ENCODE results near the gene FOXN1. TPM values are rescaled to one million over a fixed set of nuclear protein-coding genes. Genes with fewer than 3 reads are reported as not detected.
"Not testable (repeated sequence)": the region's sequence is repeated elsewhere in the genome, so short reads cannot be mapped to it uniquely, and the experiment has no call there.

FOXN1 gene, protein sequence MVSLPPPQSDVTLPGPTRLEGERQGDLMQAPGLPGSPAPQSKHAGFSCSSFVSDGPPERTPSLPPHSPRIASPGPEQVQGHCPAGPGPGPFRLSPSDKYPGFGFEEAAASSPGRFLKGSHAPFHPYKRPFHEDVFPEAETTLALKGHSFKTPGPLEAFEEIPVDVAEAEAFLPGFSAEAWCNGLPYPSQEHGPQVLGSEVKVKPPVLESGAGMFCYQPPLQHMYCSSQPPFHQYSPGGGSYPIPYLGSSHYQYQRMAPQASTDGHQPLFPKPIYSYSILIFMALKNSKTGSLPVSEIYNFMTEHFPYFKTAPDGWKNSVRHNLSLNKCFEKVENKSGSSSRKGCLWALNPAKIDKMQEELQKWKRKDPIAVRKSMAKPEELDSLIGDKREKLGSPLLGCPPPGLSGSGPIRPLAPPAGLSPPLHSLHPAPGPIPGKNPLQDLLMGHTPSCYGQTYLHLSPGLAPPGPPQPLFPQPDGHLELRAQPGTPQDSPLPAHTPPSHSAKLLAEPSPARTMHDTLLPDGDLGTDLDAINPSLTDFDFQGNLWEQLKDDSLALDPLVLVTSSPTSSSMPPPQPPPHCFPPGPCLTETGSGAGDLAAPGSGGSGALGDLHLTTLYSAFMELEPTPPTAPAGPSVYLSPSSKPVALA
- total RNA-seq, result 14.8 TPM

DNA sequence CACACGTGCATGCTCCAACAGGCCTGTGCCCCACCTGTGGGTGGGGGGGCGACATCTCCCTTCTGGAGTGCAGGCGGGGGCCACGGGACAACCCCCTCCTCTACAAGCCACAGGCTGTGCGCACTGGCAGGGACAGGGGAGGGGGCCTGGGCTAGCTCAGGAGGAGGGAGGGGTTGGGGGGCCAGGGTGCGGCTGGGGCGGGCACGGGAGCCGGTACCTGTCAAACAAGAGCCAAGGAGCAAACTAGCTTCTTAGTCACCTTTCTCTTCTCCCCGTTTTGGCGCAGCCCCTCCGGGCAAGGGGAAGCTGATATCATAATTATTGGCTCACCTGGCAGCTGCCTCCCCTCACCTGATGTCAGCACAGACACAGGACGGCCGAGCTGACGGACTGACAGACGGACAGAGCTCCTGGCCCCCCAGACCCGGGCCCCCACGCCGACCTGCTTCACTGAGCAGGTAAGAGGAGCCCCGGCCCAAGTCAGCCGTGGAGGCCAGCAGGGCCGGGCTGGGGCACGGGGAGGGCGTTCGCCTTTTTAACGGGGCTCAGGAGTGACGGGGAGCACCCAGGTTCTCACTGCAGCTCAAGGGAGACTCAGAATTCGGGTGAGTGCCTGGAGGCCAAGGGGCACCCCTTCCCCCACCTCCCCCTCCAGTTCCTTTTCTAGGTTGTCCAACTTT lies at the start of gene FOXN1:
Gene FOXN1 (plus strand): TSS at position 363 of the 680 bp plus-strand sequence. CDS start 17,622 bp downstream, outside the sequence.
- peak; percentile 62 for ATAC-seq

DNA sequence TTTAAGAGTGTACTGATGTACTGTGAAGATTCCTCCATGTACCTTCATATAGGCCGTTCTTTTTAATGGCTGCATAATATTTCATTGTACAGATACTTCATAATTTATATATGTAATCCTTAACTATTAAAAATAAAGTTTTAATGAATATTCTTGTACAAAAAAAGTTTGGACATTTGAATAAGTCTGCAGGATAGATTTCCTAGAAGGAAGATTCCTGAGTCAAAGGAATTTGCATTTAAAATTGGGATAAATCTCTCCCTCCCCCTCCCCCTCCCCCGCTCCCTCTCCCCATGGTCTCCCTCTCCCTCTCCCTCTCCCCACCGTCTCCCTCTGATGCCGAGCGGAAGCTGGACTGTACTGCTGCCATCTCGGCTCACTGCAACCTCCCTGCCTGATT lies 48.3 kb upstream of the FOXN1 start:
- no peak for ATAC-seq

DNA sequence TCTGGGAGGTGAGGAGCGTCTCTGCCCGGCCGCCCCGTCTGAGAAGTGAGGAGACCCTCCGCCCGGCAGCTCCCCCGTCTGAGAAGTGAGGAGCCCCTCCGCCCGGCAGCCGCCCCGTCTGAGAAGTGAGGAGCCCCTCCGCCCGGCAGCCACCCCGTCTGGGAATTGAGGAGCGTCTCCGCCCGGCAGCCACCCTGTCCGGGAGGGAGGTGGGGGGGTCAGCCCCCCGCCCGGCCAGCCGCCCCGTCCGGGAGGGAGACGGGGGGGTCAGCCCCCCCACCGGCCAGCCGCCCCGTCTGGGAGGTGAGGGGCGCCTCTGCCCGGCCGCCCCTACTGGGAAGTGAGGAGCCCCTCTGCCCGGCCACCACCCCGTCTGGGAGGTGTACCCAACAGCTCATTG lies 47.3 kb upstream of the FOXN1 start:
- ATAC-seq, result not testable (repeated sequence)

DNA sequence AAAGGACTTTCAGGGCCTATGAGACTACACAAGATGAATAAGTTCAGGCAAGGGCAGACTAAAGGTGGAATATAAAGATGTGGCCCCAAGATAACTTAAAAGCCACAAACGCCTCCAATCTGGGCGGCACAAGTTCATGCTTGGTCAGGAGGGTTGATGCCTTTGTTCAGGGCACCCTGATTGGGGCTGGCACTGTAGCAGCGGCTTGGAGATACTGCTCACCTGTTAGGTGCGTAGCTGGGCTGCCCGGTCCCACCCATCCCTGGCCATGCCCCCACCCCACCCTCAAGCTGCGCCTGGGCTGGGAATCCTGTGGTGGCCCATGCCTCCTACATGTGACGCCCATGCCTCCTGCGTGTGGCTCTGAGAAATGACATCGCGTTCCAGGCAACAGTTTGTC lies 45.2 kb upstream of the FOXN1 start:
- no peak for ATAC-seq

DNA sequence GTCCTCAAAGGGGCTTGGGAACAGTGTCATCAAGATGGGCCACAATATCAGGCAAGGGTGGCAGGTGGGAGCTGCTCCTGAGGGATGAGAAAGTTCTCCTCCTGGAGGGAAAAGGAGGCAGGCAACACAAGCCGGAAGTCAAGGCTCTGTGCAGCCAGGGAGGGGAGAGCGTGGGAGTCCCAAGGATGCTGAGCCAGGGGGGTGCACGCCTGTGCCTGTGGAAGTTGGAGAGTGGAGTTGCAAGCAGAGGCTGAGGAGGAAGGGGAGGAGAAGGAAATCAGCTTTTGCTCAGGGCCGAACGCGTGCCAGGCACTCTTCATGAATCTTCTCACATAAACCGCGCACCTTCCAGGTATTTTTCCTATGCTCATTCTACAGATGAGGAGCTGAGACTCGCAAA lies 40.1 kb upstream of the FOXN1 start:
- ATAC-seq, result no peak

DNA sequence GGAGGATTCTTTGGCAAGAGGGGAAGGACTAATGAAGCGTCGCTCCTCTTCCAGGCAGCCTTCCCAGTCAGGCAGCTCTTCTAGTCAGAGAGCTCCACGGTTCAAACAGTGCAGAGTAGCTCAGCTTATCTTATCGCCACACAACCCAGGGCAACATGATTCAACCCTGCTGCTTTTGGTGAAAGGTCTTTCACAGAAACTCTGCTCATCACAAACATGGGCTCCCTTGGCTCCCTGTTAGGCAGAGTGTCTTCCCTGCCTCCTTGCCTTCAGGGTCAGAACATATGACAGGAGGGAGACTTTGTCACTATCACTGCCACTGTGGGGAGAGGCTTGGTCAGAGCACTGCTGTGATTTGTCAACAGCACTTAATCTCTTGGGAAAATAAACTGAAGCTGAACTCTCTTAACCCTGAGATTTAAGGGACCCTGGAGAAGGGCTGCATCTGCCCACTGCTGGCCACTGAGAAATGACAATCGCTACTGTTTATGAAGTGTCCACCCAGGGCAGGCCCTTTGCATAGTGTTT lies 39.6 kb upstream of the FOXN1 start:
- ATAC-seq, result no peak

DNA sequence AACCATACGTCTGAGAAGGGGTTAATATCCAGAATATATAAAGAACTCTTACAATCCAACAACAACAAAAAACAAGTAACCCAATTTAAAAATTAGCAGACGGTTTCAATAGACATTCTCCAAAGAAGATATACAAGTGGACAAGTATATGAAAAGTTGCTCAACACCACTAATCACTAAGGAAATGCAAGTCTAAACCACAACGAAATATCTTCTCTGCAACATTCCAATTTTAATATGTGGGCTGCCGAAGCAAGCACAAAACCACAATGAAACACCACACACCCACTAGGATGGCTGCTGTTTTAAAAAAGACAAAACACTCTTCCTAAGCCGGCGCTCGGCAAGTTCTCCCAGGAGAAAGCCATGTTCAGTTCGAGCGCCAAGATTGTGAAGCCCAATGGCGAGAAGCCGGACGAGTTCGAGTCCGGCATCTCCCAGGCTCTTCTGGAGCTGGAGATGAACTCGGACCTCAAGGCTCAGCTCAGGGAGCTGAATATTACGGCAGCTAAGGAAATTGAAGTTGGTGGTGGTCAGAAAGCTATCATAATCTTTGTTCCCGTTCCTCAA lies 38.6 kb upstream of the FOXN1 start:
- no peak for ATAC-seq

DNA sequence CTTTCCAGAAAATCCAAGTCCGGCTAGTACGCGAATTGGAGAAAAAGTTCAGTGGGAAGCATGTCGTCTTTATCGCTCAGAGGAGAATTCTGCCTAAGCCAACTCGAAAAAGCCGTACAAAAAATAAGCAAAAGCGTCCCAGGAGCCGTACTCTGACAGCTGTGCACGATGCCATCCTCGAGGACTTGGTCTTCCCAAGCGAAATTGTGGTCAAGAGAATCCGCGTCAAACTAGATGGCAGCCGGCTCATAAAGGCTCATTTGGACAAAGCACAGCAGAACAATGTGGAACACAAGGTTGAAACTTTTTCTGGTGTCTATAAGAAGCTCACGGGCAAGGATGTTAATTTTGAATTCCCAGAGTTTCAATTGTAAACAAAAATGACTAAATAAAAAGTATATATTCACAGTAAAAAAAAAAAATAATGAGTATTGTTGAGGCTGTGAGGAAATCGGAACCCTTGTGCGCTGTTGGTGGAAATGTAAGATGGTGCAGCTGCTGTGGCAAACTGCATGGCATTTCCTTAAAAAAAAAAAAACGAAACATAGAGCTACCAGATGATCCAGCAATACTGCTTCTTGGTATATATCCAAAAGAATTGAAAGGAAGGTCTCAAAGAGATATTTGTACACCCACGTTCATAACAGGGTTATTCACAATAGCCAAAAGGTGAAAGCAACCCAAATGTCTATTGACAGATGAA lies 38.0 kb upstream of the FOXN1 start:
- ATAC-seq, result not testable (repeated sequence)

DNA sequence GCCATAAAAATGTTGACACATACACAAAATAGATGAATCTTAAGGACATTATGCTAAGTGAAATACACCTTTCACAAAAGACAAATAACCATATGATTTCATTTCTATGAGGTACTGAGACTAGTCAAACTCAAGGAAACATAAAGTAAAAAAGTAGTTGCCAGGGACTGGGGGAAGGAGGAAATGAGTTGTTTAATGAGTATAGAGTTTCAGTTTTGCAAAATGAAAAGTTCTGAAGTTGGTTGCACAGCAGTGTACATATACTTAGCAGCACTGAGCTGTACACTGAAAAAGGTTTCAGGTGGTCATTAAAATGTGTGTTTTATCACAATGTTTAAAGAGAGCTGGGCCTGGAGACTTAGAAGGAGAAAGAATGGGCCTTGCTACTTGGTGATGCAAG lies 37.4 kb upstream of the FOXN1 start:
- ATAC-seq, result no peak

DNA sequence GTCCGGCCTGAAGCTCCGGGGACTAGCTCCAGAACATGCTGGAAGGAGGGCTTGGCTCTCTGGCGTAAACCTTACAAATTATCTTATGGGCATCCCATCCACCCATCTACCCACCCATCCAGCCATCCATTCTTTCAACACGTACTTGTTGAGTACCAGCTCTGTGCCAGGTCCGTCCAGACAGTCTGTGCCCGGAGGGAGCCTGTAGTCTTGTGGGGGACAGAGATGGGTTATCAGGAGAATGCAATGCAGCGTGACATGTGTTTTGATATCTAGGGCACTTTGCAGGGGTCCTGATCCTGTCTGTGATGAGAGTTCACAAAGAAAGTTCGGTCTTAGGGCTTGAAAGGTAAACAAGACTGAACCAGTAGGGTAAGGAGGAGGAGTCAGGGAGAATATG lies 36.8 kb upstream of the FOXN1 start:
- no peak for ATAC-seq

DNA sequence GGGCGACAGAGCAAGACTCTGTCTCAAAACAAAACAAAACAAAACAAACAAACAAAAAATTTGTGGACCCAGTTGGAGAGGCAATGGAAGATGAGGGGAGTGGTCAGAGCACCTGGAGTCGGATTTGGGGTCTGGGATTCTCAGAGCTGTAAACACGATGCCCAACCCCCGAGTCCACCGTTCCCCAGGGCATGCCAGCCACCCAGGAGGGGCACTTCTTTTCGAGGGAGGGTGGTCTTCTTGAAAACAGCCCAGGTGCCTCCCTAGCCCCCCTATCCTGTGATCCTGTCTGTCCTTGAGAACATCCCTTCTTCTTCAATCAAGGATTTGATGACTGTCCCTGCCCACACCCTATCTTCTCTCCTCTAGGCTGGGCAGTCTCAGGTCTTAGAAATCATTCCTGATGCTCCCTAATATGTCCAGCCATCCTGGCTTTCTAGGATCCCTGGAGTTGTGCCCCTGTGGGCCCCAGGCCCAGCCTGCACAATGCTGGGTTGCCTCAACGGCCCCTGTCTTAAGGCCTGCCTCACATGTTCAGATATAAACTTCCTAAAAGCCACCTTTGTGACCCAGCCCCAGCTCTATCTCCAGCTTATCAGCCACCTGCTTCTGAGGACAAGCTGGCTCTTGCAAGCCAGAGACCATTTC lies 35.8 kb upstream of the FOXN1 start:
- no peak for ATAC-seq

DNA sequence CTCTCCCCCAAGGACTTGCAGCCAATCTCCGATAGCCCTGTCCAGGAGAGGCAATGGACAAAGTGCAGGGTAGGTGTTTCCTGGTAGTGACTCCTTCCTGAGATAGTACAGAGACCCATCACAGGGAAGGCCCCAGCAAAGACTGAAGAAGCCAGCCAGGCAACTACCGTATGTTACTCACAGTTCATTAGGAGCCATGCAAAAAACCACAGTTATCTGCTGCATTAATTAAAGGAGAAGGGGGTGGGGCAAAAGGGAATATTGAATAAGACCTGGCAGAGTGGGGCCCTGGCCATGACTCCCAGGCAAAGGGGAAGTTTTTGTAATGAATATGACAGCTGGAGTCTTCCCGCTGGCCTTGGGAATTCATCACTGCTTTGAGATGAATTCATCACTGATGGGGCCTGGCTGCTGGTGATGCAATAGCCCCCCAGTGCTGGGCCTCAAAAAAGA lies 35.2 kb upstream of the FOXN1 start:
- ATAC-seq, result no peak

DNA sequence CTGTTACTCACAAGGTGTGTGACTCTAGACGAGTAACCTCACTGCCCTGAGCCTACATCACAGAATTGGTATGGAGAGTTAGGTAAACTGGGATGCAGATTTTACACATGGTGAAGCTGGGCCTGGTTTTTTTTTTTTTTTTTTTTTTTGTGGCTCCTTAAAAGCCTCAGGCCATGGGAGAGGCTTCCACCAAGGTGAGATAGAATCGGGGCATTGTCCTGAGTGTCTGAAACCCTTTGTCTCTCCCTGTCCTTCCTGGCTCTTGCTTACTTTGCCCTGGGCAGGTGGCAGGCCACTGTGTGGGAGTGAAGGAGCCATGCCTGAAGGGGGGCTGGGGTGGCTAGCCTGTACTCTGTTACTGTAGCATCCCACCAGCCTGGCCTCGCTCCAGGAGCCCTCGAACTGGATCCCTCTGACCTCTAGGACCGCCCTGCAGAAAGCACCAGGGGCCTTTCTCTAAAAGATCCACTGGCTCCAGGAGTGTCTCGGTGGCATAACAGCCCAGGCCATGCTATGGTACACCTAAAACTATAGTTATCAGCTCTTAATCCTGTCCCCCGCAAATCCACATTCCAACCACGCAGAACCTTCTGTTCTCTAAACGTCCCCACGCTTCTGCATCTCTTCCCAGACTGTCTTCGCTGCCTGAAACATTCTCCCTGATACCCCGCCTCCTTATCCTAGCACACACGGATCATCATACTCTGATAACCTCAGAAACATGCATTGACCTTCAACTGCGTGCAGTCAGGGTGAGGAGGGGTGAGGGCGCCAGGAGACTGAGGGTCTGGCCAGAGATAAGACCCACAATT lies 34.4 kb upstream of the FOXN1 start:
- ATAC-seq, result no peak

DNA sequence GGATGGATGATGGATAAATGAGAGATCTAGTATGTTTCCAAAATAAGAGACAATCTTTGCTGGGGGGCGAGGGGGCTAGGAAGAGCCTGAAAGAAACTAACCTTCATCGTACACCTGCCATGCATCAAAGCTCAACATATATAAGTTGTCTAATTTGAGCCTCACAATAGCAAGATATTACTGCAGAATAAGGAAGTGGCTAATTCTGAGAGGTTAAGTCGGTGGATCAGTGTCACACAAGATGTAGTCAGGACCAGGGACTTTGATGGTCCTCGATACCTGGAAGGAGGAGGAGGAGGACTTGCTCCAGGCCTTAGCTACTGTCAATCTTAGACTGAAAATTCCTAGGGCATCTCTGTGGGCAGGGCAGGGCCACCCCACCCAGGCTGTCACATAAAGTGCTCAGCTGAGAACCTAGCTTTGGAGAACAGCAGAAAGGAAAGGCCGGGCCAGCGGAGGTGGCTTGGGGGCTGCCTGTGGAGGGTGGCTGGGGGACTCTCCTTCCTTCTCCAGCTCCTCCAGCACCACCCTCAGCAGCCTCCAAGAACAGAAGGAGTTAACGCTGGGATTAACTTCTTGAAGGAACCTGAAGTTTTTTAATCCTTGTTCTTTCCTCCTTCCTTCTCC lies 33.2 kb upstream of the FOXN1 start:
- no peak for ATAC-seq

DNA sequence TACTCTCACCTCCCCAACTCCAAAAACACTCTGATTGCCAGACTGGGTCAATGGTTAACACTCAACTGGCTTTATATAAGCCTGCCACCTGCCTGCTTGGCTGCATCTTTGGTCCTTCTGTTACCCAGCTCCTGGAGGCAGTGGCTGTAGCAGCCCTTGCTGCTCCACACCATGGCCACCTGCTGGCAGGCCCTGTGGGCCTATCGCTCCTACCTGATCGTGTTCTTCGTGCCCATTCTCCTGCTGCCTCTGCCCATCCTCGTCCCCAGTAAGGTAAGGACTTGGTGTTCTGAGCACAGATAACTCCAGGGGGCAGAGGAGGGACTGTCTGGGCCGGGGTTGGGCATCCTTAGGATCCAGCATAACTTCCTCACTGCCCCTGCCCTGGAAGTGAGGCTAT lies 32.6 kb upstream of the FOXN1 start, which contains the start of gene SLC13A2:
Gene SLC13A2 (plus strand): TSS at position 103 of the 400 bp plus-strand sequence. CDS start 69 bp downstream, at position 172.
- ATAC-seq, result no peak

DNA sequence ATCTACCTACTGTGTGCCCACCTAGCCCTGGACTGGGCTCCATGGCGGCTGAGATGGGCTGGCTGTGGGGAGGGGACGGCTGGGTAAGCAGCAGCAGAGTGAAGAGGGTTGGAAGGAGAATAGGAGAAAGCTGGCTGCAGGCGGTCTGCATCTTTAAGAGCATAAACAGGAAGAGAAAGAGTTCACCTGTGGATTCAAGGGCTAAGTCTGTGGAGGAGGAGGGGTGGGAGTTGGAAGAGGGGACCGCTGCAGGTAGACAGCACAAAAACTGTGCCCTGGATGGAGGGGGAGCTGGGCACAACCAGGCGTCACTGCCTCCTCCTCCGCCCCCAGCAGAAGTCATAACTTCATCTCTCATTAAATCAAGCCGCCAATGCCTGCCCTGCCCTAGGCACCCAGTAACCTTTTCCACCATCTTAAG lies 32.0 kb upstream of the FOXN1 start:
- ATAC-seq, result no peak

DNA sequence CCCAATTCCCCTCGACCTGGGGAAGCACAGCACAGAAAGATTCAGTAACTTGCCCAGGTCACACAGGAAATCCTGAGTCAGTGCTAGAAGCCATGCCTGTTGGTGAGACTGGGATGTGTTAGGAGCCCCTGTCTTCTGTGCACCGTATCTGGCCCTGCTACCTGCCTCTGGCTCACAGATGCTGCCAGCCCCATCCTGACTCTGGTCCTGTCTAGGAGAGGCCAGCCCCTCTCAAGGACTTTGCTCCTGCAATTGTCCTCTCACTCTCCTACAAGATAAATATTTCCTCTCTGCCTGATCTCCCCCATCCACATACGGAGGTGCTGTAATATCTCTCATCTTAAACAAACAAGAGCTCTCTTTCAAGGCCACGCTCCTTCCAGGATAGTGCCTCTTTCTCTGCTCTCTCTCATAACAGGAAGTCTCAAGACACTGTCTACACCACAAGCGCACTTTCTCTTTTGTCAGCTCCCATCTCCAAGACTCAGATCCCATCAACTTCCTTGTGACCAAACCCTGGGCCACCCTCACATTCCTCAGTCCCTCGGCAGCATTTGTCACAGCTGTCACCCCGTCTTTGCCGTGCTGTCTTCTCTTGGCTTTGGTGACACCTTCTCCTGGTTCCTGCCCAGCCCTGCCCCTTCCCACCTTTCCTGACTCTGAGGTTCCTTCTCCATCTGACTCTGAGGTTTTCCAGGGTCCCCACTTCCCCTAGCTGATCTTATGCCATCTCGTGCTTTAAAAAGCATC lies 30.8 kb upstream of the FOXN1 start:
- no peak for ATAC-seq

DNA sequence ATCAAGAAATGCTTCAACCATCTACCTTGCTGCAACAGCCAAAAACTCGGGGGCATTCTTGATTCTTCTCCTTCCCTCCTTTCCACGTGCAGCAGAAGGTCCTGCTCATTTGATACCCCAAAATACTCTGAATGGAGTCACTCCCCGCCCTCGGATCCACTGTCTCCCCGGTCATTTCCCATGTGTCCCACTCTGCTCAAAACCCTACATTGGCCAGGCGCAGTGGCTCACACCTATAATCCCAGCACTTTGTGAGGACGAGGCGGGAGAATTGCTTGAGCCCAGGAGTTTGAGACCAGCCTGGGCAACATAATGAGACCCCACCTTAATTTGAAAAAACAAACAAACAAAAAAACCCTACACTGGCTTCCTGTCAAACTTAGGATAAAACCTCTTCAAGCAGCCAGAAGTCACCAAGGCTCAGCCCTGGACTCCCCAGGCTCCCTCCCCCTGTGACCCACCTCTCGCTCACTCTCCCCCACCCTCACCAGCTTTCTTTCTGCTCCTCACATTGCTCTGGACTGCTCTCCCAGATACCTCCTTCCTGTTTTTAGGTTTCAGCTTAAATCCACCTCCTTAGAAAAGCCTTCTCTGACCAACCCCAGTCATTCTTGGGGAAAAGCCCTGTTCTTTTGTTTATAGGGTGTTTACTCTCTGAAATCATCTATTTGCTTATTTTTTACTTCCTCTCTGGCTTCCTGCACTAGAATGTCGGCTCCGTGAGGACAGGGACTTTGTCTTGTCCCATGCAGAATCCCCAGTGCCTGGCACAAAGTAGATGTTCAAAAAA lies 29.9 kb upstream of the FOXN1 start:
- ATAC-seq, result no peak

DNA sequence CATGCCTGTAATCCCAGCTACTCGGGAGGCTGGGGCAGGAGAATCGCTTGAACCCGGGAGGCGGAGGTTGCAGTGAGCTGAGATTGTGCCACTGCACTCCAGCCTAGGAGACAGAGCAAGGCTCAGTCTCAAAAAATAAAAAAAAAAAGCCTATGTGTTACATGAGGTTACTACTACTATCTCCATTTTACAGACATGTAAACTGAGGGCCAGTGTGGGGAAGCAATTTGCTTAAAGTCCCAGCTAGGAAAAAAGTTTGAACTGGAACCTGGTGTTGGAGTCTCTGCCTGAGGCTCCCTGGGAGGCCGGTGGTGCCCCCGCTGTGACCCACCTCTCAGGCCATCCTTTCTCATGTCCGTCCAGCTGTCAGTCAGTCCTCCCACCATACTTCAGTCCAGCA lies 28.2 kb upstream of the FOXN1 start:
- ATAC-seq, result no peak

All from esophagus mucosa (tissue), 1 donor.